HG03064 (cell line): ENCODE results near the gene PLA2G5.
"Not testable (repeated sequence)": the region's sequence is repeated elsewhere in the genome, so short reads cannot be mapped to it uniquely, and the experiment has no call there.

Experiments used
- ATAC-seq: cut with Tn5 transposase; IDR thresholded peaks from one replicate; pipeline ENCODE4 v1.9.1; 2021; ENCODE audit warnings: low read depth; ENCODE audit not compliant: unreplicated experiment

PLA2G5 gene

DNA sequence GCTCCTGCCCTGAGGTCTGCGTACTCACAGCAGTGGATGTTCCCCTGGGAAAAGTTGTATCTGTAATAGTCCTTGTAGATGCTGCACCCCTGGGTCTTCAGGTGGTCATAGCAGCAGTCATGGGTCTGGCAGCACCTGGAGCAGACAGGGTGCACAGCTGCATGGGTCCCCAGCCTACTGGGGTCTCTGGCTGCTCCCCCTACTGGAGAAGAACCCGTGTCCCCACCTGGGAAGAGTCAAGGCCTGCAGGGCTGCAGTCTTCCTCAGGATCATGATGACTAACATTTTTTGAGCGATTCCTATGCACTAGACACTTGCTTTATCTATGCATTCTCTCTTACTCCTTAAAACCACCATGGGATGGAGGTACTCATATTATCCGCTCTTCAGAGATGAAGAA lies 45.5 kb downstream of the PLA2G5 start:
- ATAC-seq = no peak

DNA sequence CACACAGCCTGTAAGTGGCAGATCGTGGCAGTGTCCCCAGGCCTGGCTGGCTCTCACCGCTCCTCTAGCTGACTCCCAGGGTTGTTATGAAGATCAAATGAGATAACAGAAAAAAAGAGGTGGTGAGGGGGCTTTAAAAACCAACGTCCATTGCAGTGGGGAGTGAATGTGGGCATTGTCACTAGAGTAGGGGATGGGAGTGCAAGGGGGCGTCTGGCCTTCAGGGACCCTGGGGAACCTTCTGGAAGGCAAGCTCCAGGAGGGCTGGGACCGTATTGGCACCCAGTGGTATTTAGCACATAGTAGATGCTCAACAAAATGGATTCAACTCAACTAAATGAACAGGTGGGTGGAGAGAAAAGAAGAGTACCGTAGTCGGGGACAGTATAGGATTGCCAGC lies 45.9 kb downstream of the PLA2G5 start:
- no peak for ATAC-seq

DNA sequence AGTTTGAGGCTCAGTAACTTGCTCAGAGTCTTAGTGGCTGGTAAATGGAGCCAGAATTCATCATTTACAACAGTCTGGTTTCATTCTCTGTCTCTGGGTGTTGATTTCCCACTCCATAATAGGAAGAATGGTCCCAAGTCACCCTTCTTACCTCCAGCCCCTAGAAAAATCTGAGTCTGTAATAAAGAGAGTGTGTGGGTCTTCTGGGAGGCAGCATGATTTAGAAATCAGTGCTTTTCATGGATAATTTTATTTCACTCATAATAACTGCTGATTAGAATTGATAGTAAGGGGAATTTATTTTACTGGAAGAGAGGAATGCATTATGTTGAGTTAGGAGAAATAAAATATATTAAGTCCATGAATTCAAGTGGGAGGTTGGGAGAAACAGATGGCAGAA lies 47.2 kb downstream of the PLA2G5 start:
- ATAC-seq = no peak

DNA sequence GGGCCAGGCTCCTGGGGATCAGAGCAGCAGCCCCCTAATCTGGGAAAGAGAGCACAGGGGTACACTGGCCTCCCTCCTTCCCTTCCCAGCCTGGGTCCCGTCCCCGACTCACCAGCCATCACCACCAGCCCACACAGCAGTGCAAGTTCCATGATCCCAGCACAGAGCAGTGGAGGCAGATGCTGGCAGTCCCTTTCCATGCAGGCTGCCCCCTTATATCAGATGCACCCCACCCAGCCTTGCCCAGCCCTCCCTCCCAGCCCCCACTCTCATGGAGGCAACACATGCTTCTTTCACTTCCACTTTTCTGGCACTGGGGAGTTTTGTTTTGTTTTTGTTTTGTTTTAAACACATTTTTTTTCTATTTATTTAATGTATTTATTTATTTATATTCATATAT lies 49.4 kb downstream of the PLA2G5 start, which contains the start of gene PLA2G2D:
PLA2G2D (minus strand) TSS at position 190 of the 400 bp plus-strand sequence; CDS start at position 152, 38 bp downstream.
- no peak for ATAC-seq

DNA sequence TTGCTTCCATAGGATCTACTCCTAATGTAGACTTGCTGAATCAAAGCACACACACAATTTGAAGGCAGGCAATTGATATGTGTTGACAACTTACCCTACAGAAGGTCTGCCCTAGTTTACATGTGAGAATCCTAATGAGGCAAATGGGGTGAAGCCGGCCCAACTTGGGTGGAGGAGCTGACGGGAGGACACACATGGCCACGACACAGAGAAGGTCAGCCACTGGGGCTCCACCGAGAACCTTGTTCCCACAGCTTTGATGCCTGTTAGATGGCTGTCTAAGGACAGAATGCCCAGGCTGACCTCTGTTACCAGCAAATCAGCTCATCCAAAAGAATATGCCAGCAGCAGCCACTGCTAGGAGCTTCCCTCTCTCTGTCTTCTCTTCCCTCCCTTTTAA lies 50.8 kb downstream of the PLA2G5 start:
- ATAC-seq = no peak

DNA sequence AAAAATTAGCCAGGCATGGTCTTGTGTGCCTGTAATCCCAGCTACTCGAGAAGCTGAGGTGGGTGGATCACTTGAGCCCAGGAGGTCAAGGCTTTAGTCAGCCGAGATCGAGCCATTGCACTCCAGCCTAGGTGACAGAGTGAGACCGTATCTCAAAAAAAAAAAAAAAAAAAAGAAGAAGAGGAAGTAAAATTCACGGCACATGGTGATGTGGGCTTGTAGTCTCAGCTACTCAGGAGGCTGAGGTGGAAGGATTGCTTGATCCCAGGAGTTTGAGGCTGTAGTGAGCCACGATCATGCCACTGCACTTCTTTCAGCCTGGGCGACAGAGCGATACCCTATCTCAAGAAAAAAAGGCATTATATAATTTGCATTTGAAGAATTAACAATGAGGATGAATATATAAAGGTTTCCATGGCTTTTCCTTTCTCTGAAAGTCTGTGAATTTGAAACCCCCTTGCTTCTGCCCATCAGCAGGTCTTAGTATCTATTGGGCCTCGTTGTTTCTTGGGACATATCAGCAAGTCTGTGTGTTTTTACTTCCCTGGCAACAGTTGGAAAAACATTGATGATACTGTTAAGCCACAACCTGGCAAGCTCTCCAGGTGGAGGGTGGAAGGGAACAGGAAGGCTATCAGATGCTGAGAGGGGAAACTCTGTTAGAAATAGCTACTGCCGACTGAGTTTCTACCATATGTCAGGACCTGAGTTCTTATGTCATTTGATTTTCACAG lies 53.9 kb downstream of the PLA2G5 start:
- no peak for ATAC-seq

DNA sequence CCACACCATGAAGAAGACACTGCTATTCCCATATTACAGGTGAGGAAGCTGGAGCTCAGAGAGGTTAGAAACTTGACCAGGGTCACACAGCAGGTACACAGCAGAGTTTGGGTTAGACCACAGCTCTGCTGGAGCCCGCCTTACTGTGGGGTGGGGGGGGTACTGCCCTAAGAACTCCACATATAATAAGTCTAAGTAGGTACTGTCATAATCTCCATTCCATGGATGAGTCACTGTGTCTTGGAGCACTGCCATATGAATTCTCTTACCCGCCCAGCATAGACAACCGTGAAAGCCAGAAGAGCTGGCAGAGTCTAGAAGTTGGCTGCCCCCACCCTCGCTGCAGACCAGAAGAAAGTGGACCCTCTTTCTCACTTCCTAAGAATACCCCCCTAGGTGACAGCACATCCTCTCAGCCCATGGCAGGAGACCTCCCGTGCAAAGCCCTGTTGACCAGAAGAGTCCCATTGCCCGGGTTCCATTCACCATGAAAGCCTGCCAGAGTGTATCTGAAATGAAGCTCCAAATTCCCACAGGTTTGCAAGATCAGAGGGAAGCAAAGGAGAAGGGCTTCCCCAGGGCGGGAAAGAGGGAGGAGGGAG lies 54.6 kb downstream of the PLA2G5 start:
- ATAC-seq = no peak

DNA sequence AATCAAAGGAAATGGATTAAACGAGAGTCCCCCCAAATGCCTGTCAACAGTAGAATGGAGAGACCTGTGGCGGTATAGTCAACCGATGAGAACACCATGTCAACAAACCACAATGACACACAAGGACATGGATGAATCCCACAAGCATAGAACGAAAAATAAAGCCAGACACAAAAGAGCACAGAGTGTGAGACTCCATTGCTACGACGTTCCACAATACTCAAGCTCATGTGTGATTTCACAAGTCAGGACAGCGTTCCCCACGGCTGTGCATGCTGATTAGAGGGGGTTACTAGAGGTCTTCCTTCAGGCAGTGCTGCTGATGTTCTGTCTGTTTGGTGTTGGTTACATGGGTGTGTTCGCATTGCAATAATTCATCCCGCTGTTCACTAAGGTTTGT lies 55.1 kb downstream of the PLA2G5 start:
- ATAC-seq = no peak

DNA sequence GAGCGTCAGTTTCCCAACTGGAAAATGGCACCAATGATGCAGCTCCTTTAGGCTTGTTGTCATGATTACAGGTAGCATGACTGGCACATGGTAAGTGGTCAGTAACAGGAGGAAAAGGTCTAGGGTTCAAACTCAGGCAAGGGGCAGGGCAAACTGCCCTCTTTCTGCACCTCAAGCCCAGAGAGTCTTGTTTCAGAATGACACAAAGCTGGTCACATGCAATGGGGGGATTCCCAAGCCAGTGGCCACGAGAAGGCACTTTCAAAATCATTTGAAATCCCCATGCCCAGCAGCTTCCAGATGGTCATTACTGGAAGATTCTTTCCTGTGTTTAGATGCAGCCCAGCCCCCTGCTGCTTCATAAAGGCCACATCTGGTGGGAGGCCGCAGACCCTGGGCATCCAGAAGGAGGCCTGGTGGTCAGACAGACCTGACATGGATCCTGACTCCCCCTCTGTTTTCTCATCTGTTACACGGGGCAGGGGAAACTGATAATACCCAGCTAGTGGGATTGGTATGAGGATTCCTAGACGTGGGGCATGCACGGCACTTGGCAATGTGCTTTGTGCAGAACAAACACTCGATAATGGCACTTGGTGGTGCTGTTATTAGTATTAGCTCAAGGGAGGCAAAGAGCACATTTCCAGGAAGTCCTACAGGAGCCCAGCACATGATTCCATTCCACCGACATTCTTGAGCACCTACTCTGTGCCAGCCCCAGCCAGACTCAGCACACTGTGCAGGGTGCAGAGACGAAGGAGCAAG lies 56.2 kb downstream of the PLA2G5 start:
- ATAC-seq = no peak

DNA sequence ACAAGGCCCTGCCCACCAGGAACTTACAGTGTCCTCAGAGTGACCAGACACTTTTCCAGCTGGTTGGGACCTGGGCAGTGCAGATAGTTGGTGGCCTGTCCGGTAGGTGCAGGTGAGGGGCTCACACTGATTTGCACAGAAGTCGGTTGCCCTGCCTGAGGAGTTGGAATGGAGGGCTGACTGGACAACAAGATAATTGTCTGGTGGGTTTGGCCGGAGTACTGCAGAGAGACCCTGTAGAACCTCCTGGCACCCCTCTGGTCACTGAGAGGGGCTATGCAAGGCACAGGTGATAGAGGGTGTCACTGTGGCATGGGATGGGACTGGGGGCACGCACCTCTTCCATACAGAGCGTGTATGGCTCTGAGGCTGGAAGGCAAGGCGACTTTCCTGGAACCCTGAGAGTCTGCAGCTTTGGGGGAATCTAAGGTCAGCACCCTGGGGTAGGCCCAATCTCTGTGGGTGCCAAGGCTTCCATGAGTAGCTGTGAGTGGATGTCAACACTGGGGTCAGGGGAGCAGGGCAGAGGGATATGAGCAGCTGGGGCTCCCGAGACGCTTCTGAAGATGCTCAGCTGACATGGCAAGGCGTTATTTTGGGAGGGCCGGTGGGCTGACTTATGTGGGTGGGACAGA lies 56.9 kb downstream of the PLA2G5 start:
- no peak for ATAC-seq

DNA sequence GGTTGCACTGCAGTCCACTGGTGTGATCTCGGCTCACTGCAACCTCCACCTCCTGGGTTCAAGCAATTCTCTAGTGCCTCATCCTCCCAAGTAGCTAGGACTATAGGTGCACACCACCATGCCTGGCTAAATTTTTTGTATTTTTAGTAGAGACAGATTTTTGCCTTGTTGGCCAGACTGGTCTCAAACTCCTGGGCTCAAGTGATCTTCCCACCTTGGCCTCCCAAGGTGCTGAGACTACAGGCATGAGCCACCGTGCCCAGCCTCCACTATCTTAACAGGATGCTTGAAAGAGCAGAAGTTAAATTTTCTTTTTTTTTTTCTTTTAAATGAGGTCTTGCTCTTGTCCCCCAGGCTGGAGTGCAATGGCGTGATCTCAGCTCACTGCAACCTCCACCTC lies 60.5 kb downstream of the PLA2G5 start:
- not testable (repeated sequence) for ATAC-seq

DNA sequence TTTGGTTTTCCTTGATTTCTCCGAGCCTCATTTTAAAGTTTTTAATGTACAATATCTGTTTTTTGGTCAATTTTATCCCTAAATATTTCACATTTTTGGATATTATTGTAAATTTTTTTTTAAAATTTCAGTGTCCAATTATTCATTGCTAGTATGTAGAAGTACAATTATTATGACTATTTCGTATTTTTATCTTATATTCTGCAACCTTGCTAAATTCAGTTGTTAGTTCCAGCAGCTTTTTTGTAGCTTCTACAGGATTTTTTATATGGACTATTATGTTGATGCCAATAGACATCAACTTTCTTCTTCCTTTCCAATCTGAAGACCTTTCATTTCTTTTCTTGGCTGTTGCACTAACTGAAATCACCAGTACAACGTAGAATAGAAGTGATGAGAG lies 65.0 kb downstream of the PLA2G5 start:
- ATAC-seq = no peak

DNA sequence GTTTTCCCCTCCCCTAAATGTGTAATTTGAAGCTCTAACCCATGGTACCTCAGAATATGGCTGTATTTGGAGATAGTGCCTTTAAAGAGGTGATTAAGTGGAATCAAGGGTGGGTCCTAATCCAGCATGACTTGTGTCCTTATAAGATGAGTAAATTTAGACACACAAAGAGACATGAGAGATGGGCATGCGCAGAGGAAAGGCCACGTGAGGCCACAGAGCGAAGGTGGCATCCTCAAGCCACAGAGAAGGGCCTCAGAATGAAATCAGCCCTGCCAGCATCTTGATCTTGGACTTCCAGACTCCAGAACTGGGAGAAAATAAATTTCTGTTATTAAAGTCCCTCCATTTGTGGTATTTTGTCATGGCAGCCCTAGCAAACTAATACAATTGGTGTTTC lies 66.3 kb downstream of the PLA2G5 start:
- ATAC-seq = no peak

DNA sequence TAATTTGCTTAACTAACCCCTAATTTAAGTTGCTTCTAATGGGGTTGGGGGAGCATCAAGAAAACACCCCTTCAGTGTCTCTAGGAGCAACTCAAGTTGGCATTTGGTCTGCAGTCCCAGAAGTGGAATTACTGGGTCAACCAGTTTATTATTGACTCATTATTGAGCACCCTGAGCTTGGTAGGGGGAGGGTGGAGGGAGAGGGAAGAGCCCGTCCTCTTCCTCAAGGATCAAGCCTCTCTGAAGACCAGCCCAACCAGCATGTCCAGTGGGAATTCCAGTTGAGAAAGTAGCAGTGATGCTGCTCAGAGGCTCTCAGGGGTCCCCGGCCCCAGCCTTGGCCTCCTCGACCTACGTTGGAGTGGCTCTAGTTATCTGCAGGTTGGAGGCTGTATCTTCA lies 67.1 kb downstream of the PLA2G5 start:
- ATAC-seq = no peak

DNA sequence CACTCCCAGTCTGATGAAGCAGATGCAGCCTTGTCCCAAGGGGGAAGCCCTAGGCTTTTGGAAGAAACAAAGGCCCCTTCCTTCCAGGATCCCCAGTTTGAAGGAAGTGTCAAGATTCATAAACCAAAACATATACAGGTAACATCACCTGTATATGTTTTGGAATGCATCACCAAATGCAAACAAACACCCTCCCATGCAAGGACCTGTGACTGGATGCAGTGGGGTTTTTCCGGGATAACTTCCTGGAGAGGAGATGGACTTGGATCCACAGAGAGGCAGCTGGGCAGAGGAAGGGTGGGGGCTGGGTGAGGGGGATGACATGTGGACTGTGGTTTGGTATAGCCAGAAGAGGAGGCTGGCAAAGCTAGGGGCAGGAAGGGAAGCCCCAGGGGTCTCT lies 67.6 kb downstream of the PLA2G5 start:
- ATAC-seq = no peak

DNA sequence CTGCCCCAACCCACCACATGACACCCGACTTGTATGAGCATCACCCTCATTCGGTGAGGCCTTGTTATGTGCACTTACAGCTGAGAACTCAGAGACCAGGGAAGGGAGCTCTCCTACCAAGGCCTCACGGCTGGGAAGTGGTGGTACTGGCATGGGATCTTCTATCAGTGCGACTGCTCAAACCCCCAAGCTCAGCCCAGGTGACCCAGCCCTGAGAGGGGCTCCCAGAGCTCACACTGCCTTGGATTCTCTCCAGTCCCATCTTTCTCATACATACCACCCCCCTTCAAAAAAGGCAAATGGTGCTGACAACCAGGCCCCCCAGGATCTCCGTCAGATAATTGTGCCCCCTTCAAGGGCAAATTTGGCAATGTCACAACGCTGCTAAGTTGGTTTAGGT lies 68.4 kb downstream of the PLA2G5 start:
- no peak for ATAC-seq

DNA sequence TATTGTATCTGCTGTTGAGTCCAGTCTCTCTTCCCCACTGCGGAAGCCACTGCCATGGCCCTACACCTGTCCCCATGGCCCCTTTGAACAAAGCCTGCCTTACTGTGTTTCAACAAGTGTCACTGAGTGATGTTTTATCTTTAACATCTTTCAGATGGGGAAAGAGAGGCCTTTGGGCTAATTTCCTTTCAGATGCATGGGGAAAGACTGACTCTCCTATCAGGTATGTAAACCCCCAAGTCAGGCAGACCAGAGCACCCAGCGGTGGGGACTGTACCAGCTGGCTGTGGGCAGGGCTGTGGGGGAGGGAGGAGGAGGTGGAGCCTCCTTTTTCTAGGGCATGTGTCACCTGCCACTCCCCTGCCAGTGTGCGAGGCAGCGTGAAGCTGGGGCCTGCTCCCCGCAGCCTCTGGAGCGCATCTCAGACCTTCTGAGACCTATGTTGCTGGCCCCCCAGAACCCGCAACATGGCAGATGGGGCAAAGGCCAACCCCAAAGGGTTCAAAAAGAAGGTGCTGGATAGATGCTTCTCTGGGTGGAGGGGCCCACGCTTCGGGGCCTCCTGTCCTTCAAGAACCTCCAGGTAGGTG lies 69.1 kb downstream of the PLA2G5 start, which contains the start of gene PLA2G2F:
PLA2G2F (plus strand) TSS at position 363 of the 590 bp plus-strand sequence; CDS start at position 468, 105 bp downstream.
- no peak for ATAC-seq

DNA sequence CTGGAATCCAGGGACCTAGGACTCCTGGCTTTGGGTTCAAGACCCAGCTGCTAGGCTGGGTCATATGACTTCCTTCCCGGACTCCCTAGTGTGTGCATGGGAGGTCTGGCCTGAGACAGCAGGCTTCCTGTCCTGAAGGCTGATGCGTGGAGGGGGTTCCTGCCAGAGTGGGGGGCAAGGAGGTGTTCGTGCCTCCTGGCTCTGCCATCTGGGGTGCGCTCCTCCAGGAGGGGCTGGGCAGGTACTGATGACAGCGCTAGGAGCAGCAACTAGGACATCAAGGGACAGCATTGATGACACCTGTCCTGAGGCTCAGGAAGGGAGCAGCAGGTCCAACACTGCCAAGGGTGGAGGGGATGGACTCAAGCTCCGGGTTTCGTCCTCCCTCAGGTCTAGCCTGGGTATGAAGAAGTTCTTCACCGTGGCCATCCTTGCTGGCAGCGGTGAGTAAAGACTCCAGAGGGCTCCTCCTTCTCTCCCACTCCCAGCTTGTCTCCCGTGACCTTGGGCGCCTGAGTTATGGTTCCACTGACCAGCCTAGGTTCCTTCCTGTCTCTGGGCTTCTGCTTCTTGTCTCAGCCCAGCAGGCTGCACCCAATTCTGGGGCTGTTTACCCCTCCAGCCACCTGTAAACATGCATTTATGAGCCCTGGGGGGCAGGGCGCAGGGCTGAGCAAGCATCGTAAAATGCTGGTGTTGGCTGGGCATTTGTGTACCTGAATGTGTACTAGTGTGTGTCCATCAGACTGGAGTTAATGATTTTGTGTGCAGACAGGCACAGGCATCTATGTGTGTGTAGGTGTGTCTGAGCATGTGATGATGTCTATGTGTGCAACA lies 70.0 kb downstream of the PLA2G5 start:
- no peak for ATAC-seq

DNA sequence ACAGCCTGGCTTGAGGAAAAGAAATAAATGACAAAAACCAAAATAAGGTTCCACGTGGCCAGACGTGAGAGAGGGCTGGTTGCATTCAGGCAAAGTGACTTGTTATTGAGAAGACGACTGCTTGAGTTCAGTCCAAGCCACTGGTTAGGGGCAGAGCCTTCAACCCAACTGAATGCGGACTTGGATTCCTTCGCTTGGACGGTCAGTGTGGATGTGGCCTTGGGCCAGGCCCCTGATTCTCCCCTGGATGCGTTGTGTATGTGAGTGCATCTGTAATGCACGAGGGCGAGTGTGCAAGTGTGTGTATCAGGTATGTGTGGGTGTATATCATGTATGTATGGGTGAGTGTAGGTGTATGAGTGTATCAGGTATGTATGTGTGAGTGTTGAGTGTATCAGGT lies 71.0 kb downstream of the PLA2G5 start:
- no peak for ATAC-seq

DNA sequence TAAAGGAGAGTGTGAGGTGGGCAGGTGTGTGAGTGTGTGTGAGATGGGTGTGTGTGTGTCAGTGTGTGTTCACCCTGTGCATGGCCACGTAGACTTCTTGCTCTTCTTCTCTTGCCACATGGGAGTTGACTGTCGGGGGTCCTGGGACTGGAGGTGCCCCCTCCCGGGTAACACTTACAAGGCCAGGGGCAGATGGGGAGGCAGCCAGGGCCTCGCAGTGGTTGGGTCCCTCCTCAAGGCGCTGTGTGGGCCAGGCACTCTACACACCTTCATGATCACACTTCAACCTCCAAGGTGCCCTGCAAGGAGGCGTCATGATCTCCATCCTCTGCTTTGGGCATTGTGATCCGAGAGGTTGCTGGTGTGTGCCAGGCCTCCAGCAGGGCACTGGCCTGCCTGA lies 71.5 kb downstream of the PLA2G5 start:
- ATAC-seq = no peak
